GM12891 (cell line): ENCODE results near the gene SMIM9.

Experiments
- POLR2A ChIP-seq: IDR thresholded peaks from 2 replicates; pipeline ENCODE4 v1.6.1; 2011; ENCODE audit warnings: low read depth, low read length, control low read depth
- POLR2AphosphoS5 ChIP-seq: IDR thresholded peaks from 2 replicates; pipeline ENCODE4 v1.6.1; 2011; ENCODE audit warnings: low read depth, low read length, control low read depth
- TAF1 ChIP-seq: IDR thresholded peaks from 2 replicates; pipeline ENCODE4 v1.6.1; 2011; ENCODE audit warnings: low read depth, low read length, control low read depth

- no peak for TF ChIP-seq TAF1
- no peak for TF ChIP-seq POLR2A
- TF ChIP-seq POLR2AphosphoS5, result no peak
These were observed 34.7 kb downstream of the SMIM9 start for GRCh38 chrX:154799556-154800348.
